A172 (cell line): ENCODE data around the gene USP48. TPM values are rescaled to one million over a fixed set of nuclear protein-coding genes. Genes with fewer than 3 reads are reported as not detected.
"Not testable (repeated sequence)": the region's sequence is repeated elsewhere in the genome, so short reads cannot be mapped to it uniquely, and the experiment has no call there.

Experiments used
- DNase-seq: peaks from one replicate; pipeline ENCODE4 v3.0.0-alpha.2; 2015; ENCODE audit warnings: low spot score
- total RNA-seq: library from RNA; depleted of rRNA; stranded (reverse); fragments of >200 nt; shearing (Covaris generic); gene quantifications from 2 replicates; pipeline ENCODE4 v1.2.3, GENCODE V29; 2014

The USP48 gene
- total RNA-seq, 1 experiment from 2014 or later: 22.8 TPM

- DNase-seq: no peak
Observed at GRCh38 chr1:21700094-21700493, 82.9 kb downstream of the USP48 start.

GRCh38 chr1:21696931-21697330 is 86.0 kb downstream of the USP48 start:
- no peak for DNase-seq

GRCh38 chr1:21693732-21694131 is 89.2 kb downstream of the USP48 start:
- DNase-seq: no peak

- no peak for DNase-seq
Observed at GRCh38 chr1:21691739-21692138, 91.2 kb downstream of the USP48 start.

GRCh38 chr1:21689661-21690372 is 93.1 kb downstream of the USP48 start:
- no peak for DNase-seq

- DNase-seq: no peak
Observed at GRCh38 chr1:21687081-21687529, 95.8 kb downstream of the USP48 start.

- DNase-seq: no peak
Observed at GRCh38 chr1:21685946-21686678, 96.8 kb downstream of the USP48 start.

- no peak for DNase-seq
Observed at GRCh38 chr1:21681426-21681825, 101.5 kb downstream of the USP48 start.

- DNase-seq: no peak
Observed at GRCh38 chr1:21680918-21681317, 102.0 kb downstream of the USP48 start.

- no peak for DNase-seq
Observed at GRCh38 chr1:21680381-21680780, 102.6 kb downstream of the USP48 start.

- DNase-seq: no peak
Observed at GRCh38 chr1:21677168-21677567, 105.8 kb downstream of the USP48 start.

- DNase-seq: no peak
Observed at GRCh38 chr1:21674957-21675356, 108.0 kb downstream of the USP48 start.

GRCh38 chr1:21673853-21674252 is 109.1 kb downstream of the USP48 start:
- DNase-seq: not testable (repeated sequence)

GRCh38 chr1:21673277-21673780 is 109.6 kb downstream of the USP48 start:
- peak; percentile 18 for DNase-seq

- DNase-seq: no peak
Observed at GRCh38 chr1:21672478-21673276, 110.3 kb downstream of the USP48 start.

- no peak for DNase-seq
Observed at GRCh38 chr1:21671915-21672314, 111.0 kb downstream of the USP48 start.

GRCh38 chr1:21670956-21671902 is 111.7 kb downstream of the USP48 start:
- no peak for DNase-seq

GRCh38 chr1:21670059-21670881 is 112.7 kb downstream of the USP48 start:
- DNase-seq: no peak

GRCh38 chr1:21669258-21670058 is 113.5 kb downstream of the USP48 start, which contains the start of gene RAP1GAP:
TSS of gene RAP1GAP (minus strand) at chr1:21669357. CDS start at chr1:21620032, 49,325 bp downstream.
- no peak for DNase-seq
